ENCODE results near the gene IFI16.
A peak's percentile ranks its signal among the peaks of the same experiment; 100 is the strongest.
"Not testable (repeated sequence)": the region's sequence is repeated elsewhere in the genome, so short reads cannot be mapped to it uniquely, and the experiment has no call there.

Gene IFI16

GRCh38 chr1:159007726-159008125 lies 2.0 kb upstream of the IFI16 start:
- TF ChIP-seq, protein P1, sequence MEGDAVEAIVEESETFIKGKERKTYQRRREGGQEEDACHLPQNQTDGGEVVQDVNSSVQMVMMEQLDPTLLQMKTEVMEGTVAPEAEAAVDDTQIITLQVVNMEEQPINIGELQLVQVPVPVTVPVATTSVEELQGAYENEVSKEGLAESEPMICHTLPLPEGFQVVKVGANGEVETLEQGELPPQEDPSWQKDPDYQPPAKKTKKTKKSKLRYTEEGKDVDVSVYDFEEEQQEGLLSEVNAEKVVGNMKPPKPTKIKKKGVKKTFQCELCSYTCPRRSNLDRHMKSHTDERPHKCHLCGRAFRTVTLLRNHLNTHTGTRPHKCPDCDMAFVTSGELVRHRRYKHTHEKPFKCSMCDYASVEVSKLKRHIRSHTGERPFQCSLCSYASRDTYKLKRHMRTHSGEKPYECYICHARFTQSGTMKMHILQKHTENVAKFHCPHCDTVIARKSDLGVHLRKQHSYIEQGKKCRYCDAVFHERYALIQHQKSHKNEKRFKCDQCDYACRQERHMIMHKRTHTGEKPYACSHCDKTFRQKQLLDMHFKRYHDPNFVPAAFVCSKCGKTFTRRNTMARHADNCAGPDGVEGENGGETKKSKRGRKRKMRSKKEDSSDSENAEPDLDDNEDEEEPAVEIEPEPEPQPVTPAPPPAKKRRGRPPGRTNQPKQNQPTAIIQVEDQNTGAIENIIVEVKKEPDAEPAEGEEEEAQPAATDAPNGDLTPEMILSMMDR (IDR thresholded peaks at IDR 0.05; ENCODE audit: insufficient read depth, low read length, poor library complexity, severe bottlenecking), result no peak
- Histone ChIP-seq H3K36me3 (ENCODE audit: control insufficient read depth, insufficient read depth, low read length) (no peaks in the 10 kb centered on the region), H3K4me3 (replicated peaks; ENCODE audit: low read depth, low read length) (no peak overlapping the region), H3K27me3 (replicated peaks; ENCODE audit: control insufficient read depth, insufficient read depth, low read length) (no peaks in the 10 kb centered on the region)
- no peak for DNase-seq (ENCODE audit: extremely low read depth, insufficient read length)

DNA sequence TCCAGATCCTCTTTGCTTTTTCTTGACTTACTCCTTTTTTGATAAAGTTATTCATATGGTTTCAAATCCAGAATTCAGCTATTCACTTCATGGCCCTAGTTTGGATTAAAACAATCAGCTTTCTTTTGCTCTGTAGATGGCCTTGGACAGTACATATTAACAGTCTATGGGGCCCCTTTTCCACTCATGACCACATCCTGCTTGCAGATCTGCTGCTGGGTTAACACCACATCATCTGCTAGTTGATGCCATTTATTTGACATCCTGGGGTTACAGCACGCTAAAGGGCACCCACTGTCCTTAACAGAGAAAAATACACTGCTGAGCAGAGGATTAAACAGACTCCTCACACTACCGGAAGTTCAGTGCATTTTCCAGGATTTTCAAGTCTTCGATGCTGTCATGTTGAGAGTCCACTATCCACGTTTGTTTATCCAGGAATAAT lies 941 bp upstream of the IFI16 start:
- H3K36me3 ChIP-seq (ENCODE audit: control insufficient read depth, insufficient read depth, low read length), result no peaks in the 10 kb centered on the region
- TF ChIP-seq, protein P1 (IDR thresholded peaks at IDR 0.05; ENCODE audit: insufficient read depth, low read length, poor library complexity, severe bottlenecking), result no peak
- peak overlapping the region; percentile 69 for H3K4me3 ChIP-seq (replicated peaks; ENCODE audit: low read depth, low read length)
- DNase-seq (ENCODE audit: extremely low read depth, insufficient read length), result peak; percentile 46
- no peaks in the 10 kb centered on the region for H3K27me3 ChIP-seq (replicated peaks; ENCODE audit: control insufficient read depth, insufficient read depth, low read length)

GRCh38 chr1:159009287-159009686 lies 420 bp upstream of the IFI16 start:
- no peaks in the 10 kb centered on the region for H3K36me3 ChIP-seq (ENCODE audit: control insufficient read depth, insufficient read depth, low read length)
- TF ChIP-seq, protein P1 (IDR thresholded peaks at IDR 0.05; ENCODE audit: insufficient read depth, low read length, poor library complexity, severe bottlenecking), result no peak
- H3K4me3 ChIP-seq (replicated peaks; ENCODE audit: low read depth, low read length), result peak overlapping the region; percentile 69
- no peaks in the 10 kb centered on the region for H3K27me3 ChIP-seq (replicated peaks; ENCODE audit: control insufficient read depth, insufficient read depth, low read length)
- no peak for DNase-seq (ENCODE audit: extremely low read depth, insufficient read length)

DNA sequence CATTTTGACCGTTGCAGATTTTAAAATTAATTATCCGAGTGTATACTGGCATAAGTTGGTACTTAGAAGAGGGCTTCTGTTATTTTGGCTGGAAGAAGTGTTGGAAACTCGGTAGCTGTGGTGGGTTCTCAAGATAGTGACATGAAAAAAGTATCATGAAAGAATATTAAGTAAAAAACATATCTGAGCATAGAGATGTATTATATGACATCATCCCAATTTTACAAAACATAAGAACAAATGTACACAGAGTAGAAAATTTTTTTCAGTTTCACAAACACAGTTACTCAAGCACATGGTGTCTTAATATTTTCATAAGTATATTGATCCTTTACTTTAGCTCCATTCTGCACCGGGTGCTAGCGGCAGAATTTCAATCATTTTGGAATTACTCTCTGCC lies 684 bp downstream of the IFI16 start:
- Histone ChIP-seq H3K4me3 (replicated peaks; ENCODE audit: low read depth, low read length) (peak overlapping the region; percentile 69), H3K36me3 (ENCODE audit: control insufficient read depth, insufficient read depth, low read length) (no peaks in the 10 kb centered on the region), H3K27me3 (replicated peaks; ENCODE audit: control insufficient read depth, insufficient read depth, low read length) (no peaks in the 10 kb centered on the region)
- DNase-seq (ENCODE audit: extremely low read depth, insufficient read length), result no peak
- TF ChIP-seq, protein P1 (IDR thresholded peaks at IDR 0.05; ENCODE audit: insufficient read depth, low read length, poor library complexity, severe bottlenecking), result no peak

- not testable (repeated sequence) for H3K36me3 ChIP-seq (ENCODE audit: control insufficient read depth, insufficient read depth, low read length); DNase-seq (ENCODE audit: extremely low read depth, insufficient read length); H3K27me3 ChIP-seq (replicated peaks; ENCODE audit: control insufficient read depth, insufficient read depth, low read length)
- H3K4me3 ChIP-seq (replicated peaks; ENCODE audit: low read depth, low read length), result peak overlapping the region; percentile 69
Measured at GRCh38 chr1:159011001-159011400, 1.3 kb downstream of the IFI16 start.

- TF ChIP-seq, protein P1 (IDR thresholded peaks at IDR 0.05; ENCODE audit: insufficient read depth, low read length, poor library complexity, severe bottlenecking), result no peak
- Histone ChIP-seq H3K36me3 (ENCODE audit: control insufficient read depth, insufficient read depth, low read length) (peaks cover 7% of the 10 kb centered on the region), H3K27me3 (replicated peaks; ENCODE audit: control insufficient read depth, insufficient read depth, low read length) (no peaks in the 10 kb centered on the region), H3K4me3 (replicated peaks; ENCODE audit: low read depth, low read length) (peak overlapping the region; percentile 69)
- DNase-seq (ENCODE audit: extremely low read depth, insufficient read length), result no peak
Measured at GRCh38 chr1:159011751-159012150, 2.0 kb downstream of the IFI16 start.

Data from GM06990 (cell line).